Loucy (cell line): ENCODE data around the gene PLXNA2.

Experiments
- H2AFZ ChIP-seq: fragments of 200-600 bp; sonication (generic); 2 replicates; pipeline ENCODE4 v1.6.0; 2016; ENCODE audit warnings: antibody characterized with exemption, mild to moderate bottlenecking, low read length, moderate library complexity
- H3F3A ChIP-seq: fragments of 200-600 bp; 2 replicates; pipeline ENCODE4 v1.6.0; 2016; ENCODE audit warnings: antibody characterized with exemption, low read depth, mild to moderate bottlenecking
- H3K27me3 ChIP-seq: fragments of 200-600 bp; sonication (generic); 2 replicates; pipeline ENCODE4 v1.6.1; 2014; ENCODE audit warnings: low read length, mild to moderate bottlenecking; ENCODE audit not compliant: insufficient read depth, poor library complexity, severe bottlenecking
- H3K36me3 ChIP-seq: fragments of 200-600 bp; sonication (generic); 2 replicates; pipeline ENCODE4 v1.6.1; 2016; ENCODE audit warnings: low read length; ENCODE audit not compliant: insufficient read depth
- H3K4me1 ChIP-seq: fragments of 200-600 bp; sonication (generic); 2 replicates; pipeline ENCODE4 v1.5.1; 2014; ENCODE audit warnings: low read length, mild to moderate bottlenecking; ENCODE audit not compliant: insufficient read depth, poor library complexity, severe bottlenecking
- H3K4me2 ChIP-seq: fragments of 200-600 bp; sonication (generic); 2 replicates; pipeline ENCODE4 v1.6.0; 2014; ENCODE audit warnings: antibody characterized with exemption, low read length, low read depth, mild to moderate bottlenecking; ENCODE audit not compliant: poor library complexity, severe bottlenecking
- H3K4me3 ChIP-seq: fragments of 200-600 bp; sonication (generic); 2 replicates; pipeline ENCODE4 v1.5.1; 2014; ENCODE audit warnings: low read length, mild to moderate bottlenecking, mixed read lengths; ENCODE audit not compliant: poor library complexity, severe bottlenecking
- H3K79me2 ChIP-seq: fragments of 200-600 bp; sonication (generic); 2 replicates; pipeline ENCODE4 v1.6.1; 2014; ENCODE audit warnings: low read length; ENCODE audit not compliant: insufficient read depth
- H3K9ac ChIP-seq: fragments of 200-600 bp; sonication (generic); 2 replicates; pipeline ENCODE4 v1.6.0; 2014; ENCODE audit warnings: mild to moderate bottlenecking, low read depth, low read length, moderate library complexity; ENCODE audit not compliant: poor library complexity, severe bottlenecking
- H3K9me2 ChIP-seq: fragments of 200-600 bp; sonication (generic); replicated peaks from 2 replicates; pipeline ENCODE4 v1.6.1; 2016; ENCODE audit warnings: low read depth, low read length, mixed read lengths
- H3K9me3 ChIP-seq: fragments of 200-600 bp; sonication (generic); 2 replicates; pipeline ENCODE4 v1.6.1; 2014; ENCODE audit warnings: mild to moderate bottlenecking, antibody characterized with exemption, low read length, low read depth; ENCODE audit not compliant: insufficient read depth
- H4K20me1 ChIP-seq: fragments of 200-600 bp; sonication (generic); 2 replicates; pipeline ENCODE4 v1.6.0; 2014; ENCODE audit warnings: antibody characterized with exemption, low read length, mild to moderate bottlenecking; ENCODE audit not compliant: insufficient read depth, poor library complexity, severe bottlenecking
- EZH2phosphoT487 ChIP-seq: fragments of 200-600 bp; IDR thresholded peaks from 2 replicates; pipeline ENCODE4 v1.6.1; 2018; ENCODE audit warnings: antibody characterized with exemption, mild to moderate bottlenecking, moderate library complexity, borderline replicate concordance
- TF ChIP-seq, protein P1 (sequence below): fragments of 200-600 bp; sonication (generic); conservative IDR thresholded peaks from 2 replicates; pipeline ENCODE4 v1.5.1; 2014; ENCODE audit warnings: mild to moderate bottlenecking, antibody characterized with exemption, low read length

Gene PLXNA2

GRCh38 chr1:208230668-208231529 is 13.3 kb downstream of the PLXNA2 start:
- Histone ChIP-seq H3F3A (no peaks in the 10 kb centered on the region), H3K9ac (no peak overlapping the region), H3K36me3 (no peaks in the 10 kb centered on the region), H3K27me3 (no peaks in the 10 kb centered on the region), H3K4me2 (no peak overlapping the region), H3K4me1 (peaks cover 14% of the 10 kb centered on the region), H3K79me2 (no peaks in the 10 kb centered on the region), H3K4me3 (no peak overlapping the region), H3K9me3 (no peaks in the 10 kb centered on the region), H2AFZ (no peak overlapping the region), H4K20me1 (no peaks in the 10 kb centered on the region), H3K9me2 (no peaks in the 10 kb centered on the region)
- TF ChIP-seq, protein P1, sequence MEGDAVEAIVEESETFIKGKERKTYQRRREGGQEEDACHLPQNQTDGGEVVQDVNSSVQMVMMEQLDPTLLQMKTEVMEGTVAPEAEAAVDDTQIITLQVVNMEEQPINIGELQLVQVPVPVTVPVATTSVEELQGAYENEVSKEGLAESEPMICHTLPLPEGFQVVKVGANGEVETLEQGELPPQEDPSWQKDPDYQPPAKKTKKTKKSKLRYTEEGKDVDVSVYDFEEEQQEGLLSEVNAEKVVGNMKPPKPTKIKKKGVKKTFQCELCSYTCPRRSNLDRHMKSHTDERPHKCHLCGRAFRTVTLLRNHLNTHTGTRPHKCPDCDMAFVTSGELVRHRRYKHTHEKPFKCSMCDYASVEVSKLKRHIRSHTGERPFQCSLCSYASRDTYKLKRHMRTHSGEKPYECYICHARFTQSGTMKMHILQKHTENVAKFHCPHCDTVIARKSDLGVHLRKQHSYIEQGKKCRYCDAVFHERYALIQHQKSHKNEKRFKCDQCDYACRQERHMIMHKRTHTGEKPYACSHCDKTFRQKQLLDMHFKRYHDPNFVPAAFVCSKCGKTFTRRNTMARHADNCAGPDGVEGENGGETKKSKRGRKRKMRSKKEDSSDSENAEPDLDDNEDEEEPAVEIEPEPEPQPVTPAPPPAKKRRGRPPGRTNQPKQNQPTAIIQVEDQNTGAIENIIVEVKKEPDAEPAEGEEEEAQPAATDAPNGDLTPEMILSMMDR, result no peak
- TF ChIP-seq EZH2phosphoT487, result no peak

- peaks cover 6% of the 10 kb centered on the region for H3K4me1 ChIP-seq
- H3K36me3 ChIP-seq, result no peaks in the 10 kb centered on the region
- H3K9me3 ChIP-seq, result no peaks in the 10 kb centered on the region
- TF ChIP-seq, protein P1, result no peak
- no peak for TF ChIP-seq EZH2phosphoT487
- H3K4me3 ChIP-seq, result no peak overlapping the region
- no peaks in the 10 kb centered on the region for H3K9me2 ChIP-seq
- H3K27me3 ChIP-seq, result no peaks in the 10 kb centered on the region
- H3K9ac ChIP-seq, result no peak overlapping the region
- H4K20me1 ChIP-seq, result no peaks in the 10 kb centered on the region
- no peak overlapping the region for H2AFZ ChIP-seq
- H3K79me2 ChIP-seq, result no peaks in the 10 kb centered on the region
- no peaks in the 10 kb centered on the region for H3F3A ChIP-seq
- no peak overlapping the region for H3K4me2 ChIP-seq
Measured at GRCh38 chr1:208228550-208228949, 15.6 kb downstream of the PLXNA2 start.

DNA sequence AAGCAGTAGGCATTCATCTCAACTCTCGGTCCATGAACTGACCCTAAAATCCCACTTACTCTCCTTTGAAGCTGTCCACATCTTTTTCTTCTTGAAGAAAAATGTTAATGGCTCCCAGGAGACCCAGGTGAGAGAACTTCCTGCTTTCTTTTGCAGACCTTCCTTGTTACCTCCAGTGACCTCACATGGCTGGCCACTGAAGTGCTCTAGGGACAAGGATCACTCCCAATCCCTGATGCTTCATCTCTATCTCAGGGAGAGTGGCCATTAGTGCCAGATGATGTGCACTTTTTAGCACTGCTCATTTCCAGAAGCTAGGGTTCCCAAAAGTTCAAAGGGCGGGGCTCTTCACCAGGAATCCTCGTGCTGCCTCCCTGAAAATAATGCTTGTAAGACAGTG is 16.2 kb downstream of the PLXNA2 start:
- Histone ChIP-seq H3K36me3 (no peaks in the 10 kb centered on the region), H3K27me3 (no peaks in the 10 kb centered on the region), H3K79me2 (no peaks in the 10 kb centered on the region), H4K20me1 (no peaks in the 10 kb centered on the region), H3K9ac (no peak overlapping the region), H3K9me2 (no peaks in the 10 kb centered on the region), H3F3A (no peaks in the 10 kb centered on the region), H3K9me3 (no peaks in the 10 kb centered on the region), H3K4me3 (no peak overlapping the region), H3K4me2 (no peak overlapping the region), H2AFZ (no peak overlapping the region), H3K4me1 (peaks cover 6% of the 10 kb centered on the region)
- TF ChIP-seq, protein P1, result no peak
- no peak for TF ChIP-seq EZH2phosphoT487
